ENCODE data around the gene PITRM1.
A peak's percentile ranks its signal among the peaks of the same experiment; 100 is the strongest.
"Not testable (repeated sequence)": the region's sequence is repeated elsewhere in the genome, so short reads cannot be mapped to it uniquely, and the experiment has no call there.

PITRM1 gene

DNA sequence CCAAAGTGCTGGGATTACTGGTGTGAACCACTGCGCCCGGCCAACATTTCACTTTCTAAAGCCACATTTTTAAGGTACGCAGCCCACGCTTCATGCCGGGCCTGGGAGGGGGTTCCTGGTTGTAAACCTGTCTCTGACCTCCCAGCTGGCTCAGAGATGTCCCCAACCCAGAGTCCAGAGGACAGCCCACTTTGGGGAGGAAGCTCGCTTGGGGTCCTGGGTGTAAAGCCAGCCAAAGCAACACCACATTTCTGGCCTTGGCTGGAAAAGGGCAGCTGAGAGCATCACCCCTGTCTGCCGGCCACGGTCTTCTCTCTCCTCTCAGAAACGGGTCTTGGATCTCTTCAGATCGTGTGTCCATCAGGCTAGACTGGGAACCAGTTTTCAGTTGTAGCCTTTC is 23.9 kb upstream of the PITRM1 start:
- TF ChIP-seq, protein P1, sequence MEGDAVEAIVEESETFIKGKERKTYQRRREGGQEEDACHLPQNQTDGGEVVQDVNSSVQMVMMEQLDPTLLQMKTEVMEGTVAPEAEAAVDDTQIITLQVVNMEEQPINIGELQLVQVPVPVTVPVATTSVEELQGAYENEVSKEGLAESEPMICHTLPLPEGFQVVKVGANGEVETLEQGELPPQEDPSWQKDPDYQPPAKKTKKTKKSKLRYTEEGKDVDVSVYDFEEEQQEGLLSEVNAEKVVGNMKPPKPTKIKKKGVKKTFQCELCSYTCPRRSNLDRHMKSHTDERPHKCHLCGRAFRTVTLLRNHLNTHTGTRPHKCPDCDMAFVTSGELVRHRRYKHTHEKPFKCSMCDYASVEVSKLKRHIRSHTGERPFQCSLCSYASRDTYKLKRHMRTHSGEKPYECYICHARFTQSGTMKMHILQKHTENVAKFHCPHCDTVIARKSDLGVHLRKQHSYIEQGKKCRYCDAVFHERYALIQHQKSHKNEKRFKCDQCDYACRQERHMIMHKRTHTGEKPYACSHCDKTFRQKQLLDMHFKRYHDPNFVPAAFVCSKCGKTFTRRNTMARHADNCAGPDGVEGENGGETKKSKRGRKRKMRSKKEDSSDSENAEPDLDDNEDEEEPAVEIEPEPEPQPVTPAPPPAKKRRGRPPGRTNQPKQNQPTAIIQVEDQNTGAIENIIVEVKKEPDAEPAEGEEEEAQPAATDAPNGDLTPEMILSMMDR (conservative IDR thresholded peaks at IDR 0.05) = no peak
- no peak overlapping the region for H3K27ac ChIP-seq

DNA sequence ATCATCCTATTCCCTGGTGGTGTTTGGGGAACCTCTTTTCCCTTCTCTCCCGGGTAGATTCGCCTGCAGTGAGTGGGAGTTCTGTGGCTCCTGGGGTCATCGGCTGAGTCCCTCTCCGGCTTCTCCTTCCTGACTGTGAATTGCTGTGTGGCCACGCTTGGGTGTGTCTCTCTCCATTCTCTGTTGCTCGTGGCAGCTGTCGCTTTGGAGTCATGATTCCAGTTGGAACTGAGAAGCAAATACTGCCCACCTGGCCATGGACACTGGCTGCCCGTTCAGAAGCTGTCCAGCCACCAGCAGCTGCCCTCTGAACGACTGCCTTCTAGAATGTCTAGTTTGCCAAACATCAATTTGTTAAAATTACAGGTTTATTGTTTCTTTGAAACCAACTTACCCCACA is 23.1 kb upstream of the PITRM1 start:
- TF ChIP-seq, protein P1 (conservative IDR thresholded peaks at IDR 0.05) = no peak
- no peak overlapping the region for H3K27ac ChIP-seq

DNA sequence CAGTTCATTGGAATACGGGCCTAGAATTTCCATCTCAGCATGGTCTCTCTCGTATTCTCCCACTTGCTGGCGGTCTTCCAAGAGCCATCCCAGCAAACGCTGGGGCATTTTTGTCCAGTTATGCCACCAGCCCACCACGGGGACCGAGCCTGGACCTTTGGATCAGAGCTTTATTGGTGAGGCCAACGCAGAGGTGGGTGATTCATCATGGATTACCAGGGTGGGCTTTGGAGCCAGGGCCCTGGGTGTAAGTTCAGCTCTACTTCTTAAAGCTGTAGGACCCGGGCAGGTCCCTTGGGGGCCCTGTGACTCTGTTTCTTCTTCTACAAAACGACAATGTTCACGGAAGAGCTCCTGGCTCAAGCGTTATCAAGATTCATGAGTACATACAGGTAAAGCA is 22.7 kb upstream of the PITRM1 start:
- TF ChIP-seq, protein P1 (conservative IDR thresholded peaks at IDR 0.05) = no peak
- H3K27ac ChIP-seq = no peak overlapping the region

DNA sequence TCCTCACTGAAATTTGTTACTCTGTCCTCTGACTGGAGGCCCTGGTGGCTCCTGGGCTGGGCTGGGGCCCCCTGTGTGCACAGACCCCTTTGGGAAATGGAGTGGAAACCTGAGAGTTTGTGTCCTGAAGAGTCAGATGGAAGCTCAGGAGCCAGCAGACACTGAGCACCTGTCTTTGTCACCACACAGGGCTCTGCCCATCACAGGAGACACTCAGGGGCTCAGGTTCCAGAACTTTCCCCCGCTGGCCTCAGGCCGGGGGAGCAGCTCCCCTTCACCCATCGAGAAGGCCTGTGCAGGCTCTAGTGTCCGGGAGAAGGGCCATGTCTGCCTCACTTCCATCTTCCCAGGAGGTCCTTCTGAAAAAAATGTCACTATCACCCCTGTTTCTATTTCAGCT is 22.3 kb upstream of the PITRM1 start:
- TF ChIP-seq, protein P1 (conservative IDR thresholded peaks at IDR 0.05) = no peak
- H3K27ac ChIP-seq = no peak overlapping the region

DNA sequence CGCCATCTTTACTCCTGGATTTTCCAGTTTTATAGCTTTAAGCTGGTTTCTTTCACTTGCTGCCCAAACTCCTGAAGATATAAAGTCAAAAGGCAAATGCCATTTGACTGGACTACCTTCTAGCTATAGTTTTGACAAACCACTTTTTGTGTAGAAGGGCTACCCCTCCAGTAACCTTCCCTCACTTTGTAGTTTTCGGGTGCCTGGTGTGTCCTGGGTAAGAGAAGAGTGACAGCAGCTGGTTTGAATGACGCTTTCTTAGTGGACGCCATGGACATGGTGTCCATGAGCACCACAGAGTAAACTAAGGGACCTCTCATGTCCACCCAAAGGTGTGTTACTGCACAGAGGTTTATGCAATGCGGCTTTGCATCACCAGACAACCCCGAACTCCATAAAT is 21.2 kb upstream of the PITRM1 start:
- TF ChIP-seq, protein P1 (conservative IDR thresholded peaks at IDR 0.05) = no peak
- no peak overlapping the region for H3K27ac ChIP-seq

DNA sequence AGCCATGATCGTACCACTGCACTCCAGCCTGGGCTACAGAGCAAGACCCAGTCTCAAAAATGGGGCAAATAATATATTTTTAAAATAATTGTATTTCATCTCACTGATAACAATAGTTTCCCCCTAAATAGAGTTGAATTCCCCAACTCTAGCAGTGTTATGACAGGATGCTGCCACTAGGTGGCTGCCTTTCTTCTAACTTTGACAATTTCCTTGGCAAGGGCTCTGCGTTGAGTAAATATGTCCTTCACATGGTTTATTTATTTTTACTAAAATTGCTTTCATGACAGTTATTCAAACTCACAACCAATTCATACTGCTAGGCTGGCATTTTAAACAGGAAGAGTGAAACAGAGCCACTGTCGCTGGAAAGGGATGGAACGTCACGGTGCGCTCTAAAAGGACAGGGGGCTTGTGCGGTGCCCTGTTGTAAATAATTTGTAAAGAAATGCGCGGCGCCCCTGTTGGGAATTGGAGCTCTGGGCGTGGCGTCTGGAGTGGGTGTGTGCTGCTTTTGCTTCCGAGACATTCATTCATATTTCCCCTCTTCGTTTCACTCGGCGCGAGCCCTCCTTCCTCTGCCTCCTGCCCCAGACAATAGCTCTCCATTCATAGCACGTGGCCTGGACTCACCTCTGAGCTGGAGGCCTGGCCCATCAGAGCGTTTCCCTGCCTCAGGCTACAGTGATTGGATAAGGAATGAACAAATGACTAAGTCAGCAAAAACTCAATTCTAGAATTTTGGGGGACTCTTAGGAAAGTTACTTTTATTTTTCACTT is 20.5 kb upstream of the PITRM1 start:
- H3K27ac ChIP-seq = peak overlapping the region; percentile 40
- TF ChIP-seq, protein P1 (conservative IDR thresholded peaks at IDR 0.05) = peak; percentile 90

DNA sequence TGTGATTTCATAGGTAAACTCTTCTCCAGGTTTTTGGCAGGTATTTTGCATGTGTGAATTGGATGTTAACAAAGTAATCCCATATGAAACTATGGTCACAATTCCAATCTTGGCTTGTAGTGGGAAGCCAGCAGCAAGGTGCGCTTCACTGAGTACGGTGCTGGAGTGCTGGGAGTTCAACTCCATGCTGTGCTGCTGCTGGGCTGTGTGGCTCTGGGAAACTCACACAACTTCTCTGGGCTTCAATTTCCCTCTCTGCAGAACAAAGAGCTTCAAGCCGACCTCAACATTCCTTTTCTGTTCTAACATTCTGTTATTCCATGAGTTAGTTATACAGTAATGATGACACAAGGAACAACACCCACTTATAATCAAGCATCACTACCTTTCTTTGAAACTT is 18.2 kb upstream of the PITRM1 start:
- TF ChIP-seq, protein P1 (conservative IDR thresholded peaks at IDR 0.05) = no peak

DNA sequence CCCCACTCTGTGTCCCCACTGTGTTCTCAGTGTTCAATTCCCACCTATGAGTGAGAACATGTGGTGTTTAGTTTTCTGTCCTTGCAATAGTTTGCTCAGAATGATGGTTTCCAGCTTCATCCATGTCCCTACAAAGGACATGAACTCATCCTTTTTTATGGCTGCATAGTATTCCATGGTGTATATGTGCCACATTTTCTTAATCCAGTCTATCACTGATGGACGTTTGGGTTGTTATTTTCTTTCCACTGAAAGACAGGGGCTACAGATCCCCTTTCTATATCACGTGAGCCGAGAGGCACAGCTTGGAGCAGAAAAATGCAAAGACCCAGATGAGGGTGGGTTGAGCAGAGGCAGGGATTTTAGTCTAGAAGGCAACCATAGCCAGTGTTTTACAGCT is 14.6 kb upstream of the PITRM1 start:
- H3K27ac ChIP-seq = not testable (repeated sequence)

More for the DNA sequence above, 18.2 kb upstream of the PITRM1 start:
- no peak overlapping the region for H3K27ac ChIP-seq

Data from VCaP (cell line).